ENCODE data around the gene FMO5. TPM values are rescaled to one million over a fixed set of nuclear protein-coding genes. Genes with fewer than 3 reads are reported as not detected.
A peak's percentile ranks its signal among the peaks of the same experiment; 100 is the strongest.

The FMO5 gene
- total and polyA plus RNA-seq, 2 of the 13 experiments (the other 11 are each of a cell fraction or from before 2014, with no cell fraction given) = 48.2 to 149 TPM

- no peak for TF ChIP-seq ZNF687 (CRISPR knock-in tag; IDR thresholded peaks at IDR 0.05)
- TF ChIP-seq BATF2 (CRISPR knock-in tag; IDR thresholded peaks at IDR 0.05) = no peak
- no peak for TF ChIP-seq CREB1 (IDR thresholded peaks at IDR 0.05)
- peak; percentile 80 for TF ChIP-seq CREB1 (CRISPR knock-in tag; IDR thresholded peaks at IDR 0.05)
- no peak for TF ChIP-seq ZBTB14 (CRISPR knock-in tag; IDR thresholded peaks at IDR 0.05)
- TF ChIP-seq PHF21A (CRISPR knock-in tag; IDR thresholded peaks at IDR 0.05) = peak; percentile 51
- TF ChIP-seq REL (CRISPR knock-in tag; conservative IDR thresholded peaks at IDR 0.05) = no peak
- TF ChIP-seq POGK (CRISPR knock-in tag; conservative IDR thresholded peaks at IDR 0.05) = no peak
- 0 out of 2 replicates have a peak, but pooled peaks have one; percentile 21 for TF ChIP-seq ZNF644 (CRISPR knock-in tag; IDR thresholded peaks at IDR 0.05; ENCODE audit: low read depth)
- TF ChIP-seq ZNF768 (CRISPR knock-in tag; IDR thresholded peaks at IDR 0.05) = no peak
- no peak for TF ChIP-seq ZNF674 (CRISPR knock-in tag; IDR thresholded peaks at IDR 0.05; ENCODE audit: low read depth)
- peak; percentile 74 for TF ChIP-seq TCF7 (IDR thresholded peaks at IDR 0.05; ENCODE audit: low read depth)
- TF ChIP-seq KDM5B (CRISPR knock-in tag; IDR thresholded peaks at IDR 0.05; ENCODE audit: borderline replicate concordance) = no peak
- TF ChIP-seq KDM1A (CRISPR knock-in tag; IDR thresholded peaks at IDR 0.05) = no peak
- no peak for TF ChIP-seq ZNF570 (CRISPR knock-in tag; IDR thresholded peaks at IDR 0.05; ENCODE audit: borderline replicate concordance)
- peak; percentile 96 for TF ChIP-seq MED1 (CRISPR knock-in tag; IDR thresholded peaks at IDR 0.05)
- no peak for TF ChIP-seq SP1 (IDR thresholded peaks at IDR 0.05)
- TF ChIP-seq SP1 (CRISPR knock-in tag; IDR thresholded peaks at IDR 0.05) = no peak
- TF ChIP-seq ZNF792 (CRISPR knock-in tag; IDR thresholded peaks at IDR 0.05) = no peak
- no peak for TF ChIP-seq STAT5B (CRISPR knock-in tag; IDR thresholded peaks at IDR 0.05)
- TF ChIP-seq GABPA (IDR thresholded peaks at IDR 0.05; ENCODE audit: low read depth, low read length) = no peak
- no peak for TF ChIP-seq GABPA (CRISPR knock-in tag; IDR thresholded peaks at IDR 0.05; ENCODE audit: low read depth)
- TF ChIP-seq ZNF530 (CRISPR knock-in tag; IDR thresholded peaks at IDR 0.05; ENCODE audit: low read depth) = no peak
- peak; percentile 39 for TF ChIP-seq CEBPG (CRISPR knock-in tag; IDR thresholded peaks at IDR 0.05)
These were observed 9.6 kb downstream of the FMO5 start (continued) for GRCh38 chr1:147215540-147215916.

Measured in HepG2 (cell line).